NT2/D1 (cell line): ENCODE measurements around the gene LHFPL6.

Experiments
- SUZ12 ChIP-seq: IDR thresholded peaks from 2 replicates; pipeline ENCODE4 v1.6.1; 2011; ENCODE audit not compliant: insufficient read length, insufficient read depth; ENCODE audit errors: extremely low read depth
- YY1 ChIP-seq: IDR thresholded peaks from 2 replicates; pipeline ENCODE4 v1.6.1; 2011; ENCODE audit not compliant: insufficient read length, insufficient read depth

DNA sequence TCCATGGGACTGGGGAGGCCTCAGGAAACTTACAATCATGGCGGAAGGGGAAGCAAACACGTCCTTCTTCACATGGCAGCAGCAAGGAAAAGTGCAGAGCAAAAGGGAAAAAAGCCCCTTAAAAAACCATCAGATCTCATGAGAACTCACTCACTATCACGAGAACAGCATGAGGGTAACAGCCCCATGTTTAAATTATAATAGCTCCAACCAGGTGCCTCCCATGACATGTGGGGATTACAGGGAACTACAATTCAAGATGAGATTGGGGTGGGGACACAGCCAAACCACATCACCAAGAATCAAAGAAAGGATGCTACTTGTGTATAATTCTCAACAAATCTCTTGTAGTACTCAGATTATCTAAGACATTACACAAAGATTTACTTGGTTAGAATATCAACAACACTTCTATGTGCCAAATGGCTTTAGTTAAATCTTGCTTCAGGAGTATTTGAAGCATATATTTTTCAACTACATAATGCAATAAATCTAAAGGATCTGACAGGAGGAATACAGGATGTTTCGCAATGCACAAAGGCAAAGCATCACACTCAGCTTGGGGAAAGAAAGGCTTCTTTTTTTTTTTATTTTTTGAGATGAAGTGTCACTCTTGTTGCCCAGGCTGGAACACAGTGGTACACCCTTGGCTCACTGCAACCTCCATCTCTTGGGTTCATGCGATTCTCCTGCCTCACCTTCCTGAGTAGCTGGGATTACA lies 180.0 kb downstream of the LHFPL6 start:
- TF ChIP-seq SUZ12 (no peak), YY1 (no peak)
